Measurements from ENCODE around the gene STX8.

Gene STX8

DNA sequence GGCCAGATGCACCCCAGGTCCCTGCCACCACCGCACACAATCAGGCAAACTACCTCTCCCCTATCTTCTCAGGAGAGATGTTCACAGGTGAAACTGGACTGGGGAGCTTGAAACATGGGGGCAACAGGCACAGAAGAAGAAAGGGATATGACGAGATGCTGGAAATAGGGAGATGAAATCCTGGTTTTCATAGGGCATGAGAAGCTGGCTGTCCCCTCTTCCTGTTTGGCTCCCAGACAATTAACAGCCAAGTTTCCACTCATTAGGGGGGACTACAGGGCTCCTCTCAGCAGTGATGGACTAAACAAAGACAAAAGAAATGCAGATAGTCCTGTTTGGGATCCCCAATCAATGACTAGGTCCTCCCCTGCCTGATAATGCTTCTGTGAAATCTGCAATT lies 288.3 kb downstream of the STX8 start:
- H3K4me3 ChIP-seq (ENCODE audit: low read depth, low read length), result no peak overlapping the region
- TF ChIP-seq, protein P1, sequence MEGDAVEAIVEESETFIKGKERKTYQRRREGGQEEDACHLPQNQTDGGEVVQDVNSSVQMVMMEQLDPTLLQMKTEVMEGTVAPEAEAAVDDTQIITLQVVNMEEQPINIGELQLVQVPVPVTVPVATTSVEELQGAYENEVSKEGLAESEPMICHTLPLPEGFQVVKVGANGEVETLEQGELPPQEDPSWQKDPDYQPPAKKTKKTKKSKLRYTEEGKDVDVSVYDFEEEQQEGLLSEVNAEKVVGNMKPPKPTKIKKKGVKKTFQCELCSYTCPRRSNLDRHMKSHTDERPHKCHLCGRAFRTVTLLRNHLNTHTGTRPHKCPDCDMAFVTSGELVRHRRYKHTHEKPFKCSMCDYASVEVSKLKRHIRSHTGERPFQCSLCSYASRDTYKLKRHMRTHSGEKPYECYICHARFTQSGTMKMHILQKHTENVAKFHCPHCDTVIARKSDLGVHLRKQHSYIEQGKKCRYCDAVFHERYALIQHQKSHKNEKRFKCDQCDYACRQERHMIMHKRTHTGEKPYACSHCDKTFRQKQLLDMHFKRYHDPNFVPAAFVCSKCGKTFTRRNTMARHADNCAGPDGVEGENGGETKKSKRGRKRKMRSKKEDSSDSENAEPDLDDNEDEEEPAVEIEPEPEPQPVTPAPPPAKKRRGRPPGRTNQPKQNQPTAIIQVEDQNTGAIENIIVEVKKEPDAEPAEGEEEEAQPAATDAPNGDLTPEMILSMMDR (IDR thresholded peaks at IDR 0.05; ENCODE audit: low read depth, low read length), result no peak

DNA sequence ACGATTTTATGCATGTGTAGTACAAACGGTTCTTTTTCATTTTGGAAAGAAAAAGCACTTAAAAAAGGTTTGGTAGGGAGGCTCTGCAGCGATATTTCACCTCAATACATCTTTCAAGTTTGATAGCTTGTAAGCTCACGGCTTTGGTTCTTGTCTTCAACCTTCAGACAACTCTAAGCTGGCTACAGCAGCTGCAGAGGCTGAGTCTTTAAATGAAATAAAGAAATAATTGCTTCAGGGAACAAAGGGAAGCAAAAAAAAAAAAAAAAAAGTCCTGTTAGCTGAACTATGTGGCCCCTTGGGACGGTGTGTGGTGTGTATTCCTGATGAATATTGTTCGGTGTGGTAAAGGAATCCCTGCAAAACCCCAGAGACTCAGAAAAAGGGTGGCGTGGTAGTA lies 289.2 kb downstream of the STX8 start:
- no peak overlapping the region for H3K4me3 ChIP-seq (ENCODE audit: low read depth, low read length)
- TF ChIP-seq, protein P1 (IDR thresholded peaks at IDR 0.05; ENCODE audit: low read depth, low read length), result no peak

DNA sequence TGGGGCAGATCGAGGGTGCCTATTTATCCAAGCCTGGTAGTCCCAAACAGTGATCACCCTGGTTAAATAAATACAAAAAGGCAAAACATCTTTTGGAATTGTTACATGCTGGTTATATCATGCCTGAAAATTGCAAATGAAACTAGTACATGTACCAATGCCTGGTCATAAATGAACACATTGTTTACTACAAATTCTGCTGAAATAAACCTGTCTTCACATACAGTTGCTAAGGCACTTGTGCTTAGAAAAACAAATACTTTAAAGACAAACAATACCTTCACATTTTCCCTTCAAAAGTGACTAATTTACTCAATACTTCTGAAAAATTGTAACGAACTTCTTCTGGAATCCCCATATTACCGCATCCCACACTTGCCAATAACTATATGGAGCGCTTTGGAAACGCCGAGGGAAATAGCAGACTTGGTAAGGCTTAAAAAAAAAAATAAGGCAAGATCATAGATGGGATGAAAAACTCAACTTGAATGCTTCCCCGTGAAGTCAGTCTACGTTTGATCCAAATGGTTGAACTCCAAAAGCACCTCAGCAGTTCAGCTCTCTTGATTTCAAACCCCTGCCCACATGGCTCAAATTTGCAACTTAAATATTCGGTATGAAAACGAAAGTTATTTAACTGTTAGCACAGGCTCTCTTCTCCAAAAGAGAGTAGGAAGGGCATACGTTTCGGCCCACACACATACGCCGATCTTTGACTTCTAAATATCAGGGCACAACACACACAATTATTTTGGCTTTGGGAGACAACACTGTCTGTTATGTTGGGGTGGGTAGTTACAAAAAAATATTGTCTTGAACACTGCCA lies 289.8 kb downstream of the STX8 start:
- no peak overlapping the region for H3K4me3 ChIP-seq (ENCODE audit: low read depth, low read length)
- TF ChIP-seq, protein P1 (IDR thresholded peaks at IDR 0.05; ENCODE audit: low read depth, low read length), result no peak

- TF ChIP-seq, protein P1 (IDR thresholded peaks at IDR 0.05; ENCODE audit: low read depth, low read length), result no peak
- no peak overlapping the region for H3K4me3 ChIP-seq (ENCODE audit: low read depth, low read length)
These were observed 290.7 kb downstream of the STX8 start for GRCh38 chr17:9284884-9285283.

DNA sequence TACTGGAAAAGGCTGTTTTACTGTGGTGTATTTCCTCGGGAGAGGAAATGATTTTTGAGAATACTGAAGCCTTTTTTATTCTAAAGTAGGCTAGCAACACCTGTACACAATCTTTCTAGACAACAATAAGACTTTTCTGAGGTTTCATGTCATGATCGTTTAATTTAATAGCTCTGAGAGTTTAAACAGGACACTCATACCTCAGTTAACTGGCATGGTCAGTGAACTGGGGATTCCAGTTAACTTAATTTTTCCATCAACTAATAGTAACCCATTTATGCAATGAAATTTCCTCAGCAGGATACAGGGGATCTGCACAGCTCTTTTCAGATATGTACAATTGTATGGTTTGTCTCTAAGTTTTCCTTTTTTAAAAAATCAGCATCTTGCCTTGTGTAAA lies 291.7 kb downstream of the STX8 start:
- H3K4me3 ChIP-seq (ENCODE audit: low read depth, low read length), result no peak overlapping the region
- TF ChIP-seq, protein P1 (IDR thresholded peaks at IDR 0.05; ENCODE audit: low read depth, low read length), result no peak

DNA sequence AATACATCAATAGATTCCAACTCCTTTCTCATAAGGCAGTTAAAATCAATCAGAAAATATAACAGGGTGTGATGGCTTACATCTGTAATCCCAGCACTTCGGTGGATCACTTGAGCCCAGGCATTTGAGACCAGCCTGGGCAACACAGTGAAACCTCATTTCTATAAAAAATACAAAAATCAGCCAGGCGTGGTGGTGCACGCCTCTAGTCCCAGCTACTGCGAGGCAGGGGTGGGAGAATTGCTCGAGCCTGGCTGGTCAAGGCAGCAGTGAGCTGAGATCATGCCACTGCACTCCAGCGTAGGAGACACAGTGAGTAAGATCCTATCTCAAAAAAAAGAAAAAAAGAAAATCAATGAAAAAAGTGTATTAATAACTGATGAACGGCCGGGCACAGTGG lies 295.7 kb downstream of the STX8 start:
- TF ChIP-seq, protein P1 (IDR thresholded peaks at IDR 0.05; ENCODE audit: low read depth, low read length), result no peak
- no peak overlapping the region for H3K4me3 ChIP-seq (ENCODE audit: low read depth, low read length)

- no peak overlapping the region for H3K4me3 ChIP-seq (ENCODE audit: low read depth, low read length)
- TF ChIP-seq, protein P1 (IDR thresholded peaks at IDR 0.05; ENCODE audit: low read depth, low read length), result no peak
These were observed 300.6 kb downstream of the STX8 start for GRCh38 chr17:9274973-9275372.
